Stomach (tissue), 4 donors: Measurements from ENCODE around the gene HOXD3.

ENCODE experiments used
- CTCF ChIP-seq, 7 experiments: fragments of 450-650 bp in 4 of 7; fragments of 200-600 bp in 3 of 7; sonication (generic) in 3 of 7; IDR thresholded peaks; one replicate each; pipeline ENCODE4 v1.5.1; 2016 to 2019; ENCODE audit warnings: antibody characterized with exemption in 7 of 7, control low read depth in 2 of 7, mild to moderate bottlenecking in 1 of 7
- POLR2A ChIP-seq, 4 donors: fragments of 450-650 bp; IDR thresholded peaks; one replicate each; pipeline ENCODE4 v1.6.1; 2016; ENCODE audit warnings: antibody characterized with exemption in 4 of 4, control low read depth in 2 of 4, mild to moderate bottlenecking in 1 of 4, moderate library complexity in 1 of 4
- POLR2AphosphoS5 ChIP-seq, 3 donors: sonication (generic); formaldehyde crosslinking; IDR thresholded peaks; one replicate each; pipeline ENCODE4 v1.6.1; 2016; ENCODE audit warnings: antibody characterized with exemption in 3 of 3

- TF ChIP-seq POLR2AphosphoS5 (IDR thresholded peaks at IDR 0.05) (no peak), CTCF (IDR thresholded peaks at IDR 0.05) (no peak), POLR2A (IDR thresholded peaks at IDR 0.05) (no peak)
Observed at GRCh38 chr2:176162911-176163671, 6.0 kb downstream of the HOXD3 start.
